ENCODE data around the gene UNC13C. TPM values are rescaled to one million over a fixed set of nuclear protein-coding genes. Genes with fewer than 3 reads are reported as not detected.

The UNC13C gene
- total RNA-seq, 1 donor from 2014 or later, result 0.21 TPM

DNA sequence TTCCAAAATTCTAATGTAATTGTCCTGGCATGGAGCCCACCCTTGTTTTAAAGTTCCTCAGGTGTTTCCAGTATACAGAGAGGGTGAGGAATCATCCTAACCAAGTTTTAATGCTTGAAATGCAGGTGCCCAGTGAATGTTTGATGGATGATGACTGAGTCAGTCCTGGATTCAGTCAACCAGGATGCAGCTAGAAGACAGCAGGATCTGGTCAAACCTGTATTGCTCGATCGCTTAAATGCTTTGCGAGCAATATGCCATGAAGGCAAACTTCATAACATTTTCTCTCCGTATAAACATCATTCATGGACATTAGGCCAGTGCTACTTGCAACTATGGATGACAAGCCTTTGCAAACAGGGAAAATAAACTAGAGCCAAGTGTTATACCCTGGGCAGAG lies 627.3 kb downstream of the UNC13C start:
- TF ChIP-seq, protein P1, sequence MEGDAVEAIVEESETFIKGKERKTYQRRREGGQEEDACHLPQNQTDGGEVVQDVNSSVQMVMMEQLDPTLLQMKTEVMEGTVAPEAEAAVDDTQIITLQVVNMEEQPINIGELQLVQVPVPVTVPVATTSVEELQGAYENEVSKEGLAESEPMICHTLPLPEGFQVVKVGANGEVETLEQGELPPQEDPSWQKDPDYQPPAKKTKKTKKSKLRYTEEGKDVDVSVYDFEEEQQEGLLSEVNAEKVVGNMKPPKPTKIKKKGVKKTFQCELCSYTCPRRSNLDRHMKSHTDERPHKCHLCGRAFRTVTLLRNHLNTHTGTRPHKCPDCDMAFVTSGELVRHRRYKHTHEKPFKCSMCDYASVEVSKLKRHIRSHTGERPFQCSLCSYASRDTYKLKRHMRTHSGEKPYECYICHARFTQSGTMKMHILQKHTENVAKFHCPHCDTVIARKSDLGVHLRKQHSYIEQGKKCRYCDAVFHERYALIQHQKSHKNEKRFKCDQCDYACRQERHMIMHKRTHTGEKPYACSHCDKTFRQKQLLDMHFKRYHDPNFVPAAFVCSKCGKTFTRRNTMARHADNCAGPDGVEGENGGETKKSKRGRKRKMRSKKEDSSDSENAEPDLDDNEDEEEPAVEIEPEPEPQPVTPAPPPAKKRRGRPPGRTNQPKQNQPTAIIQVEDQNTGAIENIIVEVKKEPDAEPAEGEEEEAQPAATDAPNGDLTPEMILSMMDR (IDR thresholded peaks at IDR 0.05; ENCODE audit: insufficient read depth, low read length, poor library complexity, severe bottlenecking), result no peak
- no peaks in the 10 kb centered on the region for H3K27me3 ChIP-seq (ENCODE audit: control insufficient read depth, insufficient read depth, low read length)

DNA sequence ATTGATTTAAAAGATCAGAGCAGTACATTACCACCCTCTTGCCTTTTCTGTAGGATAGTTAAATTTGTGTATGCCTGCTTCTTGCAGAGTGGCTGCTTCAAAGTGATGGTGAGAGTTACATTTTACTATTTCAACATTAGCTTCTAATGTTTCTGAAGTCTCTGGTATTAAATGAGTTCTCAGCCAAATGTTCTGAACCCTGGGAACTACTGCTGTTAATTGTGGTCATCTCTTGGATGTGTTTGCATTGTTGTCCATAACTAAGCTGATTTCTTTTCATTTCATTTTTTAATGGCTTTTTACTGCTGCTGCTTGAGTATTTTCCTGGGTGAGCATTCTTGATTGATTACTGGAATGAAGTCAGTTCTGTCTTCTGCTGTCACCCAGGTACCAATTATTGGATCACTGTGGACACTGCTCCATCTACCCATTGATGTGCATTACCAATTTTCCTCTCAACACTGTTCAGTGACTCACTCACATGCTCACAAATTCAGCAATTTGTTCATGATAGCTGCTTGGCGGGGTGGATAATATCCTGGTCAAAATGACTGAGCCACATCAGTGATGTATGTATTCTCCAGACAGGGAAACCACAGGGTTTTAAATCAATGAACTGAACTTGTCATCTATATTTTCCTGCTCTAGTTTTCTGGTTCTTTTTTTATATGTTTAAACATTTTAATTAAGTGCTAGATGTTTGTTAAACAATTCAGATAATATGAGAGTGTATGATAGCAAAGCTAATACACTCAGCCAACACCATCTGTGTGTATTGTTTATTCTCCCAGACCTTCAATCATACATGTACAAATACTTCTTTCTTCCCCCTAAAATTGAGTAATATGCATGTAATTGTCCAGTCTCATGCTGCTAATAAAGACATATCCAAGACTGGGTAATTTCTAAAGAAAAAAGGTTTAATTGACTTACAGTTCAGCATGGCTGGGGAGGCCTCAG lies 630.9 kb downstream of the UNC13C start:
- no peaks in the 10 kb centered on the region for H3K27me3 ChIP-seq (ENCODE audit: control insufficient read depth, insufficient read depth, low read length)
- DNase-seq (ENCODE audit: low read depth), result no peak
- no peak overlapping the region for H3K4me3 ChIP-seq (ENCODE audit: low read depth, low read length)
- H3K36me3 ChIP-seq (ENCODE audit: control insufficient read depth, insufficient read depth, low read length), result no peaks in the 10 kb centered on the region
- TF ChIP-seq, protein P1 (IDR thresholded peaks at IDR 0.05; ENCODE audit: insufficient read depth, low read length, poor library complexity, severe bottlenecking), result no peak

More for the DNA sequence above, 627.3 kb downstream of the UNC13C start:
- no peaks in the 10 kb centered on the region for H3K36me3 ChIP-seq (ENCODE audit: control insufficient read depth, insufficient read depth, low read length)
- DNase-seq (ENCODE audit: low read depth), result no peak
- H3K4me3 ChIP-seq (ENCODE audit: low read depth, low read length), result no peak overlapping the region

DNA sequence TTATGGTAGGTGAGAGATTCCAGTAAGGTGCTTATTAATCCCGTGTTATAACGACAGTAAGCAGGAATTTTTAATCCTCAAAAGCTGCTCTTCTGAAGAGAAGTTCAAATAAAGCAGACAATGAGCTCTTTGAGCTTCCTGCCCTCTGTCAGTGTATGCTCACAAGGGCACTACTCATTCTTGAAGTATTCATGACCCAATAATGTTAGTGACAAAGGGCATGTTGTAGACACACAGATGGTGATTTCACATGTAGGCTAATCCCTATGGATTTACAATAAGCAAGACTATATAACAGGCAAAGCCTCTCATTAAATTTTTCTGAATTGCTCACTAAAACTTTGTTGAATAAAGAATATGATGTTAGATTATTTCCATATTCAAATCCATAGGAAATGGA lies 639.9 kb downstream of the UNC13C start:
- TF ChIP-seq, protein P1 (IDR thresholded peaks at IDR 0.05; ENCODE audit: insufficient read depth, low read length, poor library complexity, severe bottlenecking), result no peak
- Histone ChIP-seq H3K4me3 (ENCODE audit: low read depth, low read length) (no peak overlapping the region), H3K36me3 (ENCODE audit: control insufficient read depth, insufficient read depth, low read length) (no peaks in the 10 kb centered on the region), H3K27me3 (ENCODE audit: control insufficient read depth, insufficient read depth, low read length) (no peaks in the 10 kb centered on the region)
- no peak for DNase-seq (ENCODE audit: low read depth)

DNA sequence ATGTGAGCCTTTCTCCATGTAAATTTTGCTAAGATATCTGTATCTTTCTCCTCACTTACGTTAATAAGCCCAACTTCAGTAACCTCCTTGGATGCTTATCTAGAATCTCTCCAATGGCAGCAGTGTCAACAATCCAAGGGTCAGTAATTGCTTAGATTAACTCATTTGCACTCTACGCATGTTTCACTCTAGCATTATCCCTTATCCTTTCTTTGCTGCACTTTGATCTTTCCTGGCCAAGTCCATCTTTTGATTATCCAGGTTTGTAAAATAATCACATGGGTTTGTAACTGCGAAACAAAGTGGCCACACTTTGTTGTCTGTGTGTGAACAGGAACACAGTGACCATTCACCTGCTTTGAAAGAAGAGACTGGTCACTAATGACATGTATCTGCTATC lies 640.9 kb downstream of the UNC13C start:
- H3K27me3 ChIP-seq (ENCODE audit: control insufficient read depth, insufficient read depth, low read length), result no peaks in the 10 kb centered on the region
- no peak for DNase-seq (ENCODE audit: low read depth)
- TF ChIP-seq, protein P1 (IDR thresholded peaks at IDR 0.05; ENCODE audit: insufficient read depth, low read length, poor library complexity, severe bottlenecking), result no peak
- H3K4me3 ChIP-seq (ENCODE audit: low read depth, low read length), result no peak overlapping the region
- no peaks in the 10 kb centered on the region for H3K36me3 ChIP-seq (ENCODE audit: control insufficient read depth, insufficient read depth, low read length)

DNA sequence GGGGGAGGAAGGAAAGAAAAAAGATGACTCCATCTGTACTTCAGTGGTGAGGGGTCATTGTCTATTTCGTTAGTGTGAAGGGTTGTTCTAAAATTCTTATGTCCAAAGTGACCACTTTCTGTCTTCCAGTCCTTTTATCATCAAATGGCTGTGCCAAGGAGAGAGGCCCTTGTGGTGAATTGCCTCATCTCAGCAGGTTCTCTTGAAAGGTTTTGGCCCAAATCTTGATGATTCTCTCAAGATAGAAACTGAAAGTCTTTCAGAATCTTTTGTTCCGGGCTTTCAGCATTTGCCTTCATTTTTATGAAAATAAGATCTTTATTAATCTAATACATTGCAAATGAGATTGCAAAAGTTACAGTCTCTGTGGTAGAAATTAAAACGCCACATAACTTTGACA lies 642.7 kb downstream of the UNC13C start:
- DNase-seq (ENCODE audit: low read depth), result no peak

More for the DNA sequence above, 642.7 kb downstream of the UNC13C start:
- TF ChIP-seq, protein P1 (IDR thresholded peaks at IDR 0.05; ENCODE audit: insufficient read depth, low read length, poor library complexity, severe bottlenecking), result no peak
- no peaks in the 10 kb centered on the region for H3K36me3 ChIP-seq (ENCODE audit: control insufficient read depth, insufficient read depth, low read length)
- H3K27me3 ChIP-seq (ENCODE audit: control insufficient read depth, insufficient read depth, low read length), result no peaks in the 10 kb centered on the region
- no peak overlapping the region for H3K4me3 ChIP-seq (ENCODE audit: low read depth, low read length)
